ENCODE measurements around the gene MED10. TPM values are rescaled to one million over a fixed set of nuclear protein-coding genes. Genes with fewer than 3 reads are reported as not detected.

The MED10 gene, protein sequence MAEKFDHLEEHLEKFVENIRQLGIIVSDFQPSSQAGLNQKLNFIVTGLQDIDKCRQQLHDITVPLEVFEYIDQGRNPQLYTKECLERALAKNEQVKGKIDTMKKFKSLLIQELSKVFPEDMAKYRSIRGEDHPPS
- polyA plus RNA-seq (ENCODE audit: insufficient read length in 3 of 3): 10 to 100 TPM; 37.8 to 39.5 (median 38.6) TPM
- long read RNA-seq, donor 1, transcript MED10-201 (4 exons, 1,141 nt): major isoform, 27 of 43 reads
- long read RNA-seq, donor 1, partial matches to known transcripts: 14 of 43 reads
- long read RNA-seq, donor 1, other reads (novel, unspliced or antisense): 0 of 43 reads
- long read RNA-seq, donor 2, transcript MED10-201 (4 exons, 1,141 nt): major isoform, 27 of 31 reads
- long read RNA-seq, donor 2, partial matches to known transcripts: 0 of 31 reads
- long read RNA-seq, donor 2, other reads (novel, unspliced or antisense): 0 of 31 reads
- long read RNA-seq, donor 3, transcript MED10-201 (4 exons, 1,141 nt): major isoform, 44 of 46 reads
- long read RNA-seq, donor 3, partial matches to known transcripts: 0 of 46 reads
- long read RNA-seq, donor 3, other reads (novel, unspliced or antisense): 0 of 46 reads
- long read RNA-seq, donor 4, transcript MED10-201 (4 exons, 1,141 nt): major isoform, 16 of 30 reads
- long read RNA-seq, donor 4, partial matches to known transcripts: 12 of 30 reads
- long read RNA-seq, donor 4, other reads (novel, unspliced or antisense): 0 of 30 reads
- long read RNA-seq, donor 5: 0 reads
- long read RNA-seq, donor 6, transcript MED10-201 (4 exons, 1,141 nt): major isoform, 25 of 29 reads
- long read RNA-seq, donor 6, partial matches to known transcripts: 0 of 29 reads
- long read RNA-seq, donor 6, other reads (novel, unspliced or antisense): 0 of 29 reads
- long read RNA-seq, donor 7, transcript MED10-201 (4 exons, 1,141 nt): major isoform, 36 of 40 reads
- long read RNA-seq, donor 7, partial matches to known transcripts: 0 of 40 reads
- long read RNA-seq, donor 7, other reads (novel, unspliced or antisense): 0 of 40 reads
- long read RNA-seq, donor 8: 0 reads
- long read RNA-seq, donor 9, transcript MED10-201 (4 exons, 1,141 nt): major isoform, 25 of 34 reads
- long read RNA-seq, donor 9, partial matches to known transcripts: 9 of 34 reads
- long read RNA-seq, donor 9, other reads (novel, unspliced or antisense): 0 of 34 reads
- long read RNA-seq, donor 10, transcript MED10-201 (4 exons, 1,141 nt): major isoform, 35 of 54 reads
- long read RNA-seq, donor 10, partial matches to known transcripts: 15 of 54 reads
- long read RNA-seq, donor 10, other reads (novel, unspliced or antisense): 0 of 54 reads
- long read RNA-seq, donor 11, transcript MED10-201 (4 exons, 1,141 nt): major isoform, 17 of 18 reads
- long read RNA-seq, donor 11, partial matches to known transcripts: 0 of 18 reads
- long read RNA-seq, donor 11, other reads (novel, unspliced or antisense): 0 of 18 reads
- long read RNA-seq, donor 12, transcript MED10-201 (4 exons, 1,141 nt): major isoform, 12 of 17 reads
- long read RNA-seq, donor 12, partial matches to known transcripts: 0 of 17 reads
- long read RNA-seq, donor 12, other reads (novel, unspliced or antisense): 0 of 17 reads
- long read RNA-seq, donor 13: 0 reads
- long read RNA-seq, donor 14, transcript MED10-201 (4 exons, 1,141 nt): major isoform, 36 of 38 reads
- long read RNA-seq, donor 14, partial matches to known transcripts: 0 of 38 reads
- long read RNA-seq, donor 14, other reads (novel, unspliced or antisense): 0 of 38 reads
- long read RNA-seq, donor 15, transcript MED10-201 (4 exons, 1,141 nt): major isoform, 10 of 10 reads
- long read RNA-seq, donor 15, partial matches to known transcripts: 0 of 10 reads
- long read RNA-seq, donor 15, other reads (novel, unspliced or antisense): 0 of 10 reads
- long read RNA-seq, donor 16, transcript MED10-201 (4 exons, 1,141 nt): major isoform, 52 of 85 reads
- long read RNA-seq, donor 16, partial matches to known transcripts: 29 of 85 reads
- long read RNA-seq, donor 16, other reads (novel, unspliced or antisense): 0 of 85 reads

DNA sequence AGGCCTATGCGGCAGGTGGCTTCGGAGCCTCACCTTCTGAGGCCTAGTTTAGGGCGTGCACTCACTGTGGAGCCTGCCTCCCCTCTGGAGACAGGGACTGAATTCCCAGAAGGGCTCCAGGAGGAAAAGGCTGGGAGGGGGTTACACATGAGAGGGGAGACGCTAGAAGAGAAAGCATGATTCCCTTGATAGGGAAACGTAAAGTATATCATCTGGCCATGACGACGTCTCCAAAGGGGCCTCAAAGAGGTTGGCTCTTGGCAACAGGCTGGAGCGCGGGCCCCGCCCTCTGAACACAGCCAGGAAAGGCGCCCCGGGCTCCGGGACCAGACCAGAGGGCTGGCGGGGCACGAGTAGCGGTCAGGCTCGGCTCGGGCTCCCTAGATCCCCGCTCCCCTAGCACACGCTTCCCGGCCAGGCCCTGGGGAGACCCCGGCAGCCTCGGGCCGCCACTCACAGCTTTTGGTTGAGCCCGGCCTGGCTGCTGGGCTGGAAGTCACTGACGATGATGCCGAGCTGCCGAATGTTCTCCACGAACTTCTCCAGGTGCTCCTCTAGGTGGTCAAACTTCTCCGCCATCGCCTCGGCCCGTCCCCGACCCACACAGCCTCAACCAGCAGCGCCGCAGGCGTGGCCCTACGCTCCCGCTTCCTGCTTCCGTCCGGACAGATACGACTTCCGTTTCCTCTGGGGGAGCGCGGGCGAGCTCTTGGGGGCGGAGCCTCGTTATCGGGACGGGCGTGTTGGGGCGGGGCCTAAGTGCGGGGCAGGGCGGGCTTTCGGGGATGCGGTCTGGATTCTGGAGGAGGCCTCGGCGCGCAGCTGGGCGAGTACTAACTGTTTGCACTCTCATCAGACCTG, at the start of gene MED10:
Gene MED10, minus strand, starts transcription at position 643 of the 861 bp plus-strand sequence. Its CDS starts 64 bp downstream, at position 579.
- DNase-seq (ENCODE audit: extremely low read depth in 1 of 11, low read depth in 9 of 11, low spot score in 4 of 11): peak; percentile 76 to 88 (median 86)

DNA sequence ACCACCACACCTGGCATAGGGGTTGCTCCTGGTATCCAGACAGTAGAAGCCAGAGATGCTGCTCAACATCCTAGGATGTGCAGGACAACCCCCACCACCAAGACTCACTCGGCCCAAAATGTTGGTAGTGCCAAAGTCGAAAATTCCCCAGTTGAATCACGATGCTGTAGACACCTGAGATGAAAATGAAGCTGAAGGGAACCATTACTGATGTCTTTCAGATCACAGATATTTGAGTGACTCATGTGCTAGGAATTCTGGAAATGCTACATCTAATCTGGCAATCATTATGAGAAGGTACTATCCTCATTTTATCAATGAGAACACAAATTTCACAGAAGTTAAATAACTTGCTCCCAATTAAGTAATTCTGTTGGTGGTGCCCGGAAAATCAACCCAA, 49.3 kb upstream of the MED10 start:
- DNase-seq (ENCODE audit: extremely low read depth in 1 of 11, low read depth in 9 of 11, low spot score in 4 of 11): no peak

DNA sequence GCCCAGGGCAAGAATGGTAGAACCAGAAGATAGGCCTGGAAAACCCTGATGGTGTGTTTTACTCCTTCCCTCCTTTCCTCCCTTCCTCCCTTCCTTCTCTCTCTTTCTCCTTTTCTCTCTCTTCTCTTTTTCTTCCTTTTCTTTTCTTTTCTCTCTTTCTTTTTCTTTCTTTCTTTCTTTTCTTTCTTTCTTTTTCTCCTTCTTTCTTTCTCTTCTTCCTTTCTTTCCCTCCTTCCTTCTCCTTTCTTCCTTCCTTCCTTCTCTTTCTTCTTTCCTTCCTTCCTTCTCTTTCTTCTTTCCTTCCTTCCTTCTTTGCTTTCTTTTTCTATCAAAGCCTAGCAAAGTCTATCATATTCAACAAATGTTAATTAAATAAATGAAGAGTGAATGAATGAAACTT, 46.4 kb upstream of the MED10 start:
- no peak for DNase-seq (ENCODE audit: extremely low read depth in 1 of 11, low read depth in 9 of 11, low spot score in 4 of 11)

DNA sequence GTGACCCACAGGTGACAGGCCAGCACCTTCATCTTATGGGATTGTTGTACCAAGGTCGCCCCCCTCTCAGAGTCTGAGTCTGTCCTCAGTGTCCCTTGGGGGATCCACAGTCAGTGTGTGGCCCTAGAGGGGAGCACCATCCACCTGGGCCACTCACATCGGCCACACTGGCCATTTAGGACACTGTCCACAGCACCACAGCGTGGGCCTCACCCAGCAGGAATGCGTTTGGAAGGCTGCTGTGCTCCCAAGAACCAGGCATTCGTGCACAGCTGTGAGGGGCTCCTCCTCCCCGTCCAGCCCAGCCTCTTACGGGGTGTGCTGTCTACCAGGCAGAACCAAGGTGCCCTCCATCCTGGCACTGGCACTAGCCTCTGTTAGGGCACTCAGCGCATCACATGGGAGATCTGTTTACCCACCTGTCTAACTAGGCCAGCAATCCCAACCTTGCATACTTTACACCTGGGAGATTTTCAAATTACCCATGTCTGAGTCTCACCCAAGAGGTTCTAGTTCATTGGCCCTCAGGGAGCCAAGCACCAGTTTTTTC, 45.8 kb upstream of the MED10 start:
- DNase-seq (ENCODE audit: extremely low read depth in 1 of 11, low read depth in 9 of 11, low spot score in 4 of 11): no peak

DNA sequence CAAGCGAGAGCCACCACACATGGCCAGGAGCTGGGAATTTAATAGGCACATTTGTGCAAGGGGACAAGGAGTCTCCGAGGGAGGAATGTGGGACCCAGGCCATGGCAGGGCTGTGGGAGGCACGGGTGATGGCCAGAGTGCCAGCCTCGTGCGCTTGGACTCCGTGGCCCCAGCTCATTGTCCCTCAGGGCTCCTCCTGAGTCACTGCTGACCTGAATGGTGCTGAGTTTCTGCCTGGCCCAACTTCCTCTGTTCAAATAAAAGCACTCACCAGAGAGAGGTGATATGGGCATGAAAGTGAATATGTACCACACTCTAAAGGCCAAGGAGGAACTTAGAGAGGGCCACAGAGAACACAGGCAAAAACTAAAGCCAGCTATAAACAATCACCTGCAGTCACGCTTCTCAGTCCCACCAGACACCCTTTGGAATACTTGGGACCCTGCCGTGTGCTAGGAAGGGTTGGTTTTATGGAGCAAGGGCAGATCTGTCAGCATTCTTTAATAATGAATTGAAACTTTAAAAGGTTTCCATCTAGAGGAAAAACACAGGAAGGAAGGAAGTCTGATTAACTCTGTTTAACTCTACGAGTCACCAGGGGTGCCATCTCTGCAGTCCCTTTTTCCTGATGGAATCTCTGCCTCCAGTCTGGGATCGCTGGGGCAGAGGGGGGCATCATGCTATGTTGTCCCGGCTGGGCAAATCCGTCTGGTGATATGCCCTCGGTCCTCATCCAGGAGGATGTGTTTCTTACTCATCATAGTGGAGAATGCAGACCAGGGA, 45.2 kb upstream of the MED10 start:
- no peak for DNase-seq (ENCODE audit: extremely low read depth in 1 of 11, low read depth in 9 of 11, low spot score in 4 of 11)

DNA sequence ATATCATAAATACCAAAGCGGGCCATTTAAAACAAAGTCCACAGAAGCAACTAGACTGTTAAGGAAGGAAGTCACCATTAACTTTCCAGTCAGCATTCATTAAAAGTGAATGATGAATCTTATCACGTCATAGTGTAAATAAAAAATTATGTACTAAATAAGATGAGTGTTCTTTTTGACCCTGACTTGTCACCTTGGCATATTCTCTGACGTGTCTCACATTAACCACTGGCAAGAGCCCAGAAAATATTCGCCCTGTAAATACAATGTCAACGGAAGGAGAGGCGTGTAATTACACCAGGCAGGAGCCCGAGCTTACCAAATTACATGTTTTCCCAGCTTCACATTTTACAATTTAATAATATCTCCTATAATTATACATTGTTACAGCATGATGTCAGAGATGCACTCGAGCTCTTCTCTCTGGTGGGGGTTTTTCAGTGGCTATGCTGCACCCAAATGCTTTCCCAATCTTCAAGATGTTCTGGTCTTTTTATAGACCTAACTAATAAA, 41.0 kb upstream of the MED10 start:
- DNase-seq (ENCODE audit: extremely low read depth in 1 of 11, low read depth in 9 of 11, low spot score in 4 of 11): peak in 7 of 11 donors; percentile 5 to 23 (median 7)

DNA sequence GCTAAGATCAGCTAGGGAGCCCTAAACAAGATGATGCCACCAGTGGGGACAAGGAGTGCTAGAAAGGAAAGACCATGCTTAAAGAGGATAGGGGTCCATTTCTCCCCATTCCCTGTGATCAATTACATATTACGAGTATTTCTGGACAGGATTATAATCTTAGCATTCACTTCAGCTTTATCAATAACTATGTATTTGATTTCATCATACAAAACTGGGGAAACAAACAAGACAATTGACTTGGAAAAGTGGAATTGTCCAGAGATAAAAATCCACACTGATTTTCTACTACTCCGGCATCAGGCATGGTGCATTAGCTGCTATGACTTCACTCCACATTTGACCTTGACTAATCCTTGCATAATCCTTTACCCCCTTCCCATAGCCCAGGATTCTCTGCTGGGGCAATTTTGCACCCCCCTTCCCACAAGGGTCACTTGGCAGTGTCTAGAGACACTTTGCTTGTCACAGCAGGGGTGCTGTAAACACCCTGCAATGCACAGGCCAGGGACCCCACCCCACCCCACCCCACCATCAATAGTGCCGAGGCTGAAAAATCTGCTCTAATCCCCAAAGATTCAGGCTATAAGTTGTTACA, 40.4 kb upstream of the MED10 start:
- DNase-seq (ENCODE audit: extremely low read depth in 1 of 11, low read depth in 9 of 11, low spot score in 4 of 11): no peak

DNA sequence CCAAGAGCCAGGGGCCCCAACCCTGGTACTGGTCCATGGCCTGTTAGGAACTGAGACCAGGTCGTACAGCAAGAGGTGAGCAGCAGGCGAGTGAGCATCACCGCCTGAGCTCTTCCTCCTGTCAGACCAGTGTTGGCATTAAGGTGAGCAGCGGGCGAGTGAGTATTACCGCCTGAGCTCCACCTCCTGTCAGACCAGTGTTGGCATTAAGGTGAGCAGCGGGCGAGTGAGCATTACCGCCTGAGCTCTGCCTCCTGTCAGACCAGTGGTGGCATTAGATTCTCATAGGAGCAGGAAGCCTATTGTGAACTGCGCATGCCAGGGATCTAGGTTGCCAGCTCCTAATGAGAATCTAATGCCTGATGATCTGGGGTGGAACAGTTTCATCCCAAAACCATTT, 39.3 kb upstream of the MED10 start:
- no peak for DNase-seq (ENCODE audit: extremely low read depth in 1 of 11, low read depth in 9 of 11, low spot score in 4 of 11)

DNA sequence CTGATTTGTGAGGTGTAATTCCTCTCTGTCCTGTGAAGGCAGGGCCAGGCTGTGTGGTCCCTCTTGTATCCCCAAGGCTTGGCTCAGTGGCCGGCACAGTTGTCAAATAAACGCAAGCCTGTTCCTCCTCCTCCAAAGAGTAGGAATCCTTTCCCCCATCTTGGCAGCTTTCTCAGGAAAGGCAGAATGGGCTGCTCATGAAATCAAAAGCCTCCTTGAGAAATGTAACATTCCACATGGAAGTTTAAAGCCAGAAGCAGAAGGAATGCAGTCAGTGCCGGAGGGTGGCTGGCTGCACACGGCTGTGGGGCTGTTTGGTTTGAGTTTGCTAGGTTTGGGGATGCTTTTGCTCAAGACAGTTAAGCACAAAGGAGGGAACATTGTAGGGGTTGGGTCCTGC, 34.5 kb upstream of the MED10 start:
- no peak for DNase-seq (ENCODE audit: extremely low read depth in 1 of 11, low read depth in 9 of 11, low spot score in 4 of 11)

DNA sequence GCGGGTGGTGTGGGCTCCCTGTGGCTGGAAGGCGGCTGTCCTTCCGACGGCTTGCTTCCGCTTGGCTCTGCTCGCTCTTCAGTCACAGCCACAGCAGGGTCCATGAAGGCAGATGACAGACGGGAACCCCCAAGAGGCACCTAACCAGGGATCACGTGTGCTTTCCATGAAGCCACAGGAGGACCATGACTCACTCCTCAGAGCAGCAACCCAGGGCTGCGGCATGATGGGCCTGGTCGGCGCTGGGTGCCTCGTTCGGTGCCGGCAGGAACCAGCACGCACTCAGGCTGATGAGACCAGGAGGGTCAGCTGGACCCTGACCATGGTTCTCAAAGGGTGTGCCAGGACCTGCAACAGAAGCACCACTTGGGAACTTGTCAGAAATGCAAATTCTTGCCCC, 32.8 kb upstream of the MED10 start:
- no peak for DNase-seq (ENCODE audit: extremely low read depth in 1 of 11, low read depth in 9 of 11, low spot score in 4 of 11)

DNA sequence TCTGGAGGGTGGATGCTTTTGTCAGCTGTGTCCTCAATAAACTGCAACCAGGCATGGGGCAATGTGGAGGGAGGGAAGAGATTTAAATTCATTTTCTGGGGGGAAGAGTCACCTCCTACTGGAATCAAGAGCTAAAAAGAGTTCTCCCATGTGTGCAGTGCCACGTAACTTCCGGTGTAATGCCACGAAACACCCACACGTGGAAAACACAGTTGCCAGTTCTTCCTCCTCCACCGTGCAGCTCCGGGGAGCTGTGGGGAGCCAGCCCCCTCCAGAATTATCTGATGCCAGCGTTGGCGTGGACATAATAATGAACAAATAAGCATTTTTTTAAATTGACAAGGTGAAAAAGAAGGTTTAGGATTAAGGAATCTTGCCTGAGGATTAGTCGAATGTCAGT, 32.1 kb upstream of the MED10 start:
- DNase-seq (ENCODE audit: extremely low read depth in 1 of 11, low read depth in 9 of 11, low spot score in 4 of 11): no peak

DNA sequence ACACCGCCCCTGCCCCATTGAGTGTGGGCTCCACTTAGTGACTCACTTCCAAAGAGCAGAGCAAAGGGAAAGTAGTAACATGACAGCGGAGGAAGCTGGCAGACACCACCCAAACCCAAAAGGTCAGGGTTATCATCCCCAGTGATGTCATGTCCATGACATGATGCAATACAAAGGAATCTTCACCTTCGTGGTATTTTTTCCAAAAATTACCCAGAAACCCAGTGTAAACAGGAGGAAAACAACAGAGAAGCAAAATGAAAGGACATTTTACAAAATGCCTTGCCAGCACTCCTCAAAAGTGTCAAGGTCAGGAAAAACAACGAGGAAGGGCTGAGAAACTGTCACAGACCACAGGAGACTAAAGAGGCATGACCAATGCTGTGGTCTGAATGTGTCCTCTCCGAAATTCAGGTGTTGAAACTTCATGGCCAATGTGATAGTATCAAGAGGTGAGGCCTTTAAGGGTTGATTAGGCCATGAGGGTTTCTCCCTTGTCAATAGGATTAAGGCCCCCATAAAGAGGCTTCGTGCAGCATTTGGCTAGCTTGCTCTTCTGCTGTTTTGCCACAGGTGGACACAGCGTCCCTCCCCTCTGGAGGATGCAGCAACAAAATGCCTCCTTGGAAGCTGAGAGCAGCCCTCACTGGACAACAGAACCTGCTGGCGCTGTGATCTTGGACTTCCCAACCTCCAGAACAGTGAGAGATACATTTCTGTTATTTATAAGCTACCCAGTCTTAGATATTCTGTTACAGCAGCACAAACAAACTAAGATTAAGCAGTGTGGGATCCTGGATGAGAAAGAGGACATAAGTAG, 30.5 kb upstream of the MED10 start:
- no peak for DNase-seq (ENCODE audit: extremely low read depth in 1 of 11, low read depth in 9 of 11, low spot score in 4 of 11)

DNA sequence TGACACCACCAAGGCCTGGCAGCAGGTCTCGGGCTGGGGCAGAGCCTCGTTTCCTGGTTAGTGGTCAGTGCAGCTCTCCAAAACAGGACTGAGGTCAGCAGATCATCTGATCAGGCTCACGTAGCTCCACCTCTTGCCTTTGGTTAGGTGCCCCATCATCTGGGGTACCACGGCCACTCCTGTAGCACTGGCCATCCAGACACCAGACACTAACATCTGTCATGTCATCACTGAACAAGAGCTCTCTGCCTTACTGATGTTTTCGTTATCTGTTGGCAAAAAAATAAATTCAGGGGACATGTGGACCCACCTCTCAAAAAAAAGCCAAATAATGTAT, 29.9 kb upstream of the MED10 start:
- no peak for DNase-seq (ENCODE audit: extremely low read depth in 1 of 11, low read depth in 9 of 11, low spot score in 4 of 11)

DNA sequence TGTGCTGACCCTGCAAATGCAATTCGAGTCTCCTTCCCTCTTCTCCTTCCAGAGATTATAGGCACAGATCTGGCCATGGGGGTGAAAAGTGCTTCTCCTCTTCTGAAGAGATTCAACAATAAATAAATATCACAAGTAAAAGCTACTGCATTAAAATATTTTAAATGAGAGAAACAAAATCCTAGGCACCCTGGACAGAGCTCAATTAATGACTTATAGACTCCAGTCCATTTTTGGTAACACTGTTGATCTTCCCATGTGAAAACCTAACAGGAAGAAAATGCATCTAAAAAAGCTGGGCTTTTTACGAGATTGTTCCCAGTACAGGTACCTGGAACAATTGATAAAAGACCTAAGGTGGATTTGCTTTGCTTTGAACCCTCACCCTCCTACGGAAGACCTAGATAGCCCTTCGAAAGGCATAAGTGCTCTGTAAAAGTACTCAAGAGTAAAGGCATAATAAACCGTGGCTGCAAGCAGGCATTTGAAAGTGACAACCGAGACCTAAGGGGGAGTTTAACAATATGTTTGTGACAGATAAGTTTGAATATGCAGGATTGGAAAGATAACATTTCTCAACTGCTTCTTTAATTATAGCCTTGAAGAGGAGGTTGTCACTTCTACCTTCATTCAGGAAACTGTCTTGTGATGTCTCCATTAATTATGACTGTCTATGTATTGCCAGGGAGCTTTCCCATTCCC, 29.4 kb upstream of the MED10 start:
- no peak for DNase-seq (ENCODE audit: extremely low read depth in 1 of 11, low read depth in 9 of 11, low spot score in 4 of 11)
